GM23248 (cell line): ENCODE data around the gene VGLL3. TPM values are rescaled to one million over a fixed set of nuclear protein-coding genes. Genes with fewer than 3 reads are reported as not detected.

Source experiments
- DNase-seq: peaks from one replicate; pipeline ENCODE4 v3.0.0-alpha.2; 2015
- H2AFZ ChIP-seq: fragments of 200-600 bp; sonication (generic); 2 replicates; pipeline ENCODE4 v1.6.1; 2016; ENCODE audit warnings: antibody characterized with exemption
- H3F3A ChIP-seq: fragments of 200-600 bp; sonication (generic); 2 replicates; pipeline ENCODE4 v1.6.1; 2016; ENCODE audit warnings: mild to moderate bottlenecking, antibody characterized with exemption, mixed run types; ENCODE audit not compliant: insufficient read depth
- H3K27ac ChIP-seq: fragments of 200-600 bp; sonication (generic); 2 replicates; pipeline ENCODE4 v1.5.1; 2016; ENCODE audit warnings: mild to moderate bottlenecking
- H3K27me3 ChIP-seq: fragments of 200-600 bp; sonication (generic); replicated peaks from 2 replicates; pipeline ENCODE4 v1.6.1; 2016; ENCODE audit warnings: mild to moderate bottlenecking; ENCODE audit not compliant: insufficient read depth
- H3K36me3 ChIP-seq: fragments of 200-600 bp; sonication (generic); 2 replicates; pipeline ENCODE4 v1.6.1; 2016; ENCODE audit warnings: low read depth, mild to moderate bottlenecking
- H3K4me1 ChIP-seq: fragments of 200-600 bp; sonication (generic); 2 replicates; pipeline ENCODE4 v1.6.1; 2016; ENCODE audit warnings: mild to moderate bottlenecking; ENCODE audit not compliant: insufficient read depth
- H3K4me2 ChIP-seq: fragments of 200-600 bp; sonication (generic); one replicate; pipeline ENCODE4 v1.6.1; 2016; ENCODE audit warnings: mild to moderate bottlenecking; ENCODE audit not compliant: unreplicated experiment
- H3K4me3 ChIP-seq: fragments of 200-600 bp; sonication (generic); 2 replicates; pipeline ENCODE4 v1.5.1; 2016; ENCODE audit warnings: mild to moderate bottlenecking
- H3K79me2 ChIP-seq: fragments of 200-600 bp; sonication (generic); 2 replicates; pipeline ENCODE4 v1.6.1; 2016; ENCODE audit warnings: mild to moderate bottlenecking; ENCODE audit not compliant: insufficient read depth
- H3K9ac ChIP-seq: fragments of 200-600 bp; sonication (generic); 2 replicates; pipeline ENCODE4 v1.6.1; 2016; ENCODE audit warnings: mild to moderate bottlenecking
- H3K9me2 ChIP-seq: fragments of 200-600 bp; sonication (generic); 2 replicates; pipeline ENCODE4 v1.6.1; 2016; ENCODE audit warnings: mixed run types, mild to moderate bottlenecking, moderate library complexity; ENCODE audit not compliant: insufficient read depth
- H3K9me3 ChIP-seq: fragments of 200-600 bp; sonication (generic); one replicate; pipeline ENCODE4 v1.6.1; 2017; ENCODE audit warnings: low read depth
- H4K20me1 ChIP-seq: fragments of 200-600 bp; sonication (generic); 2 replicates; pipeline ENCODE4 v1.6.0; 2016; ENCODE audit not compliant: insufficient read depth
- EZH2 ChIP-seq: fragments of 200-600 bp; sonication (generic); IDR thresholded peaks from 2 replicates; pipeline ENCODE4 v1.6.1; 2018; ENCODE audit warnings: antibody characterized with exemption, mild to moderate bottlenecking; ENCODE audit not compliant: insufficient read depth, poor library complexity, severe bottlenecking
- EZH2phosphoT487 ChIP-seq: fragments of 200-600 bp; sonication (generic); IDR thresholded peaks from 2 replicates; pipeline ENCODE4 v1.6.1; 2018; ENCODE audit warnings: antibody characterized with exemption, moderate library complexity, mild to moderate bottlenecking, low read depth; ENCODE audit not compliant: insufficient read depth
- WGBS, 2 experiments: methylation state at CpG; one replicate each; pipeline ENCODE4 v1.1.6; 2015 to 2017; ENCODE audit warnings: low lambda C conversion rate in 2 of 2, low coverage in 1 of 2; ENCODE audit errors: missing lambda C conversion rate in 2 of 2; 5-methylcytosine and 5-hydroxymethylcytosine counted together
- in situ Hi-C: fragments of 300-500 bp; cut with MboI; formaldehyde crosslinking; loops from 2 replicates; pipeline ENCODE4 v1.15.0; 2020
- polyA plus RNA-seq: library from polyadenylated mRNA; unstranded; fragments of >200 nt; fragmentation: Nextera tagmentation; extraction: Ambion mirVana; gene quantifications from 2 replicates; pipeline ENCODE4 v1.2.1, GENCODE V29; 2016
- total RNA-seq: library from RNA; depleted of rRNA; stranded (reverse); fragments of >200 nt; shearing (Covaris generic); gene quantifications from 2 replicates; pipeline ENCODE4 v1.2.3, GENCODE V29; 2014

The VGLL3 gene
- total and polyA plus RNA-seq, 2 experiments from 2014 or later: 85.4 to 213 TPM

GRCh38 chr3:86930831-86931230, 60.1 kb downstream of the VGLL3 start:
- peaks cover 59% of the 10 kb centered on the region for H3F3A ChIP-seq
- peak overlapping the region; percentile 34 for H2AFZ ChIP-seq
- no peaks in the 10 kb centered on the region for H4K20me1 ChIP-seq
- peak; percentile 58 for DNase-seq
- in situ Hi-C loops: no loop called here
- no peaks in the 10 kb centered on the region for H3K9me2 ChIP-seq
- TF ChIP-seq EZH2: no peak
- 8 to 12% methylated on average over 3 of the region's 3 CpGs for WGBS, 2 experiments
- no peaks in the 10 kb centered on the region for H3K36me3 ChIP-seq
- H3K4me1 ChIP-seq: peaks cover 54% of the 10 kb centered on the region
- H3K79me2 ChIP-seq: no peaks in the 10 kb centered on the region
- H3K9ac ChIP-seq: peak overlapping the region; percentile 26; the same call in 1 of the 2 replicates
- H3K9me3 ChIP-seq: no peaks in the 10 kb centered on the region
- peak overlapping the region; percentile 43 for H3K4me3 ChIP-seq
- no peaks in the 10 kb centered on the region for H3K27me3 ChIP-seq
- H3K4me2 ChIP-seq: peak overlapping the region; percentile 75
- peak overlapping the region; percentile 57 for H3K27ac ChIP-seq

GRCh38 chr3:86930181-86930580, 60.8 kb downstream of the VGLL3 start:
- Histone ChIP-seq H3K36me3 (no peaks in the 10 kb centered on the region), H3K27me3 (no peaks in the 10 kb centered on the region), H3K4me3 (peak overlapping the region; percentile 43), H3K79me2 (no peaks in the 10 kb centered on the region), H3K27ac (peak overlapping the region; percentile 57), H2AFZ (peak overlapping the region; percentile 34), H3K9me2 (no peaks in the 10 kb centered on the region), H3K4me1 (peaks cover 55% of the 10 kb centered on the region), H3K9ac (peak overlapping the region; percentile 26; the same call in 1 of the 2 replicates), H3K9me3 (no peaks in the 10 kb centered on the region), H3K4me2 (peak overlapping the region; percentile 75), H4K20me1 (no peaks in the 10 kb centered on the region), H3F3A (peaks cover 54% of the 10 kb centered on the region)
- peak; percentile 36 for DNase-seq
- TF ChIP-seq EZH2 (no peak), EZH2phosphoT487 (no peak)
- WGBS, 2 experiments: 3 to 4% methylated on average over 1 of the region's 1 CpG
- in situ Hi-C loops: no loop called here

- no peak overlapping the region for H2AFZ ChIP-seq
- no peak overlapping the region for H3K4me2 ChIP-seq
- no peak overlapping the region for H3K9ac ChIP-seq
- no peaks in the 10 kb centered on the region for H3K27me3 ChIP-seq
- no peak overlapping the region for H3K27ac ChIP-seq
- WGBS, 2 experiments: 97 to 99% methylated on average over 7 of the region's 7 CpGs
- no peaks in the 10 kb centered on the region for H3K9me3 ChIP-seq
- peaks cover 57% of the 10 kb centered on the region for H3F3A ChIP-seq
- no peaks in the 10 kb centered on the region for H3K79me2 ChIP-seq
- no peak overlapping the region for H3K4me3 ChIP-seq
- in situ Hi-C loops: no loop called here
- no peak for DNase-seq
- no peaks in the 10 kb centered on the region for H3K36me3 ChIP-seq
- no peaks in the 10 kb centered on the region for H4K20me1 ChIP-seq
- H3K4me1 ChIP-seq: peaks cover 65% of the 10 kb centered on the region
- no peaks in the 10 kb centered on the region for H3K9me2 ChIP-seq
- TF ChIP-seq EZH2phosphoT487 (no peak), EZH2 (no peak)
These were observed 61.9 kb downstream of the VGLL3 start for GRCh38 chr3:86929046-86929445.

GRCh38 chr3:86923071-86923491, 67.9 kb downstream of the VGLL3 start:
- Histone ChIP-seq H3K9ac (peak overlapping the region; percentile 51), H2AFZ (no peak overlapping the region)

More at GRCh38 chr3:86923071-86923491, 67.9 kb downstream of the VGLL3 start:
- TF ChIP-seq EZH2phosphoT487 (no peak), EZH2 (no peak)
- in situ Hi-C loops: no loop called here
- Histone ChIP-seq H3K9me2 (no peaks in the 10 kb centered on the region), H3K27ac (peak overlapping the region; percentile 81), H3K9me3 (no peaks in the 10 kb centered on the region), H3K4me2 (peak overlapping the region; percentile 65), H3K4me3 (peak overlapping the region; percentile 52), H3K79me2 (no peaks in the 10 kb centered on the region), H3F3A (peaks cover 47% of the 10 kb centered on the region), H3K27me3 (no peaks in the 10 kb centered on the region), H3K36me3 (no peaks in the 10 kb centered on the region), H4K20me1 (no peaks in the 10 kb centered on the region), H3K4me1 (peaks cover 61% of the 10 kb centered on the region)
- WGBS, 2 experiments: 4% methylated on average over 3 of the region's 3 CpGs
- DNase-seq: peak; percentile 90
